HG03045 (cell line): ENCODE results near the gene SH3BP4.

Experiments
- ATAC-seq: cut with Tn5 transposase; IDR thresholded peaks from one replicate; pipeline ENCODE4 v1.9.1; 2021; ENCODE audit warnings: mild to moderate bottlenecking, moderate library complexity; ENCODE audit not compliant: unreplicated experiment

Gene SH3BP4

GRCh38 chr2:234981197-234982095 lies 29.6 kb downstream of the SH3BP4 start:
- ATAC-seq, result no peak

GRCh38 chr2:234982096-234982834 lies 30.4 kb downstream of the SH3BP4 start:
- ATAC-seq, result no peak

- no peak for ATAC-seq
These were observed 31.4 kb downstream of the SH3BP4 start for GRCh38 chr2:234983011-234983726.

- no peak for ATAC-seq
These were observed 33.9 kb downstream of the SH3BP4 start for GRCh38 chr2:234985608-234986245.

- no peak for ATAC-seq
These were observed 34.6 kb downstream of the SH3BP4 start for GRCh38 chr2:234986390-234986789.

GRCh38 chr2:234986876-234987720 lies 35.3 kb downstream of the SH3BP4 start:
- ATAC-seq, result no peak

GRCh38 chr2:234987754-234988153 lies 35.9 kb downstream of the SH3BP4 start:
- no peak for ATAC-seq

GRCh38 chr2:234988491-234988890 lies 36.7 kb downstream of the SH3BP4 start:
- no peak for ATAC-seq

GRCh38 chr2:234989183-234989701 lies 37.4 kb downstream of the SH3BP4 start:
- no peak for ATAC-seq

- no peak for ATAC-seq
These were observed 38.5 kb downstream of the SH3BP4 start for GRCh38 chr2:234990300-234990699.

GRCh38 chr2:234991290-234991689 lies 39.5 kb downstream of the SH3BP4 start:
- ATAC-seq, result no peak

GRCh38 chr2:234991793-234992192 lies 40.0 kb downstream of the SH3BP4 start:
- no peak for ATAC-seq

- ATAC-seq, result no peak
These were observed 40.4 kb downstream of the SH3BP4 start for GRCh38 chr2:234992196-234992595.

GRCh38 chr2:234992624-234993349 lies 41.0 kb downstream of the SH3BP4 start:
- ATAC-seq, result no peak

GRCh38 chr2:234993541-234993981 lies 41.7 kb downstream of the SH3BP4 start:
- no peak for ATAC-seq

- ATAC-seq, result no peak
These were observed 42.9 kb downstream of the SH3BP4 start for GRCh38 chr2:234994438-234995321.

GRCh38 chr2:234995332-234996068 lies 43.7 kb downstream of the SH3BP4 start:
- ATAC-seq, result no peak
